Measurements from ENCODE around the gene MFNG. TPM values are rescaled to one million over a fixed set of nuclear protein-coding genes. Genes with fewer than 3 reads are reported as not detected.

Gene MFNG
- total RNA-seq, 1 donor = 0.72 TPM

GRCh38 chr22:37449331-37450001, 36.7 kb downstream of the MFNG start:
- H3K79me2 ChIP-seq (ENCODE audit: insufficient read depth, low read length) = no peaks in the 10 kb centered on the region
- H2AFZ ChIP-seq (ENCODE audit: low read length) = no peak overlapping the region
- H3K4me3 ChIP-seq (ENCODE audit: insufficient read depth, low read length) = no peak overlapping the region
- no peaks in the 10 kb centered on the region for H3K36me3 ChIP-seq (ENCODE audit: insufficient read depth, low read length)
- DNase-seq (ENCODE audit: insufficient read length, low spot score, missing footprints) = no peak
- peaks cover 2% of the 10 kb centered on the region for H3K9me3 ChIP-seq (ENCODE audit: low read depth, low read length)
- no peaks in the 10 kb centered on the region for H4K20me1 ChIP-seq (ENCODE audit: insufficient read depth, low read length)
- peaks cover under 1% of the 10 kb centered on the region for H3K4me1 ChIP-seq (ENCODE audit: insufficient read depth, low read length)
- H3K27me3 ChIP-seq (ENCODE audit: insufficient read depth, low read length) = no peaks in the 10 kb centered on the region
- no peak for TF ChIP-seq CTCF (IDR thresholded peaks at IDR 0.05; ENCODE audit: extremely low read depth, low read depth, low read length)
- no peak overlapping the region for H3K27ac ChIP-seq (ENCODE audit: low read depth, low read length)
- H3K4me2 ChIP-seq (ENCODE audit: insufficient read depth, low read length) = no peak overlapping the region

GRCh38 chr22:37448516-37449127, 37.6 kb downstream of the MFNG start:
- no peak for DNase-seq (ENCODE audit: insufficient read length, low spot score, missing footprints)
- TF ChIP-seq CTCF (IDR thresholded peaks at IDR 0.05; ENCODE audit: extremely low read depth, low read depth, low read length) = no peak

GRCh38 chr22:37445501-37445900, 40.7 kb downstream of the MFNG start:
- Histone ChIP-seq H3K9me3 (ENCODE audit: low read depth, low read length) (peaks cover 3% of the 10 kb centered on the region), H3K79me2 (ENCODE audit: insufficient read depth, low read length) (no peaks in the 10 kb centered on the region), H2AFZ (ENCODE audit: low read length) (no peak overlapping the region), H3K4me2 (ENCODE audit: insufficient read depth, low read length) (no peak overlapping the region), H3K36me3 (ENCODE audit: insufficient read depth, low read length) (no peaks in the 10 kb centered on the region), H3K4me1 (ENCODE audit: insufficient read depth, low read length) (no peaks in the 10 kb centered on the region), H3K27ac (ENCODE audit: low read depth, low read length) (no peak overlapping the region), H3K4me3 (ENCODE audit: insufficient read depth, low read length) (no peak overlapping the region), H4K20me1 (ENCODE audit: insufficient read depth, low read length) (no peaks in the 10 kb centered on the region), H3K27me3 (ENCODE audit: insufficient read depth, low read length) (no peaks in the 10 kb centered on the region)
- TF ChIP-seq CTCF (IDR thresholded peaks at IDR 0.05; ENCODE audit: extremely low read depth, low read depth, low read length) = no peak
- DNase-seq (ENCODE audit: insufficient read length, low spot score, missing footprints) = no peak

More at GRCh38 chr22:37448516-37449127, 37.6 kb downstream of the MFNG start:
- no peak overlapping the region for H2AFZ ChIP-seq (ENCODE audit: low read length)
- H3K27ac ChIP-seq (ENCODE audit: low read depth, low read length) = no peak overlapping the region
- no peak overlapping the region for H3K4me2 ChIP-seq (ENCODE audit: insufficient read depth, low read length)
- H3K36me3 ChIP-seq (ENCODE audit: insufficient read depth, low read length) = no peaks in the 10 kb centered on the region
- H3K27me3 ChIP-seq (ENCODE audit: insufficient read depth, low read length) = no peaks in the 10 kb centered on the region
- no peaks in the 10 kb centered on the region for H4K20me1 ChIP-seq (ENCODE audit: insufficient read depth, low read length)
- peaks cover 2% of the 10 kb centered on the region for H3K9me3 ChIP-seq (ENCODE audit: low read depth, low read length)
- no peak overlapping the region for H3K4me3 ChIP-seq (ENCODE audit: insufficient read depth, low read length)
- no peaks in the 10 kb centered on the region for H3K79me2 ChIP-seq (ENCODE audit: insufficient read depth, low read length)
- H3K4me1 ChIP-seq (ENCODE audit: insufficient read depth, low read length) = no peaks in the 10 kb centered on the region

GRCh38 chr22:37443977-37444376, 42.2 kb downstream of the MFNG start:
- no peak for TF ChIP-seq CTCF (IDR thresholded peaks at IDR 0.05; ENCODE audit: extremely low read depth, low read depth, low read length)
- H3K79me2 ChIP-seq (ENCODE audit: insufficient read depth, low read length) = no peaks in the 10 kb centered on the region

More at GRCh38 chr22:37443977-37444376, 42.2 kb downstream of the MFNG start:
- no peak overlapping the region for H3K4me3 ChIP-seq (ENCODE audit: insufficient read depth, low read length)
- no peaks in the 10 kb centered on the region for H3K27me3 ChIP-seq (ENCODE audit: insufficient read depth, low read length)
- no peak overlapping the region for H2AFZ ChIP-seq (ENCODE audit: low read length)
- no peak overlapping the region for H3K4me2 ChIP-seq (ENCODE audit: insufficient read depth, low read length)
- H3K4me1 ChIP-seq (ENCODE audit: insufficient read depth, low read length) = no peaks in the 10 kb centered on the region
- H3K9me3 ChIP-seq (ENCODE audit: low read depth, low read length) = peaks cover 3% of the 10 kb centered on the region
- DNase-seq (ENCODE audit: insufficient read length, low spot score, missing footprints) = no peak
- no peak overlapping the region for H3K27ac ChIP-seq (ENCODE audit: low read depth, low read length)
- no peaks in the 10 kb centered on the region for H3K36me3 ChIP-seq (ENCODE audit: insufficient read depth, low read length)
- no peaks in the 10 kb centered on the region for H4K20me1 ChIP-seq (ENCODE audit: insufficient read depth, low read length)

All from osteoblast (primary cell).